ENCODE results near the gene ZC3H12C.
A peak's percentile ranks its signal among the peaks of the same experiment; 100 is the strongest.

Gene ZC3H12C

GRCh38 chr11:110100476-110101240 is 7.5 kb downstream of the ZC3H12C start:
- DNase-seq: no peak

GRCh38 chr11:110106713-110107274 is 13.6 kb downstream of the ZC3H12C start:
- no peak for DNase-seq

GRCh38 chr11:110110854-110111253 is 17.7 kb downstream of the ZC3H12C start:
- no peak for DNase-seq

GRCh38 chr11:110112457-110112856 is 19.3 kb downstream of the ZC3H12C start:
- DNase-seq: no peak

GRCh38 chr11:110113505-110113904 is 20.3 kb downstream of the ZC3H12C start:
- no peak for DNase-seq

- no peak for DNase-seq
Measured at GRCh38 chr11:110113973-110114372, 20.8 kb downstream of the ZC3H12C start.

GRCh38 chr11:110119317-110119716 is 26.1 kb downstream of the ZC3H12C start:
- no peak for DNase-seq

GRCh38 chr11:110121204-110121603 is 28.0 kb downstream of the ZC3H12C start:
- DNase-seq: no peak

- no peak for DNase-seq
Measured at GRCh38 chr11:110123003-110123402, 29.8 kb downstream of the ZC3H12C start.

- no peak for DNase-seq
Measured at GRCh38 chr11:110124605-110125004, 31.4 kb downstream of the ZC3H12C start.

GRCh38 chr11:110125632-110126031 is 32.4 kb downstream of the ZC3H12C start:
- DNase-seq: no peak

- DNase-seq: no peak
Measured at GRCh38 chr11:110126936-110127335, 33.7 kb downstream of the ZC3H12C start.

GRCh38 chr11:110128161-110128560 is 35.0 kb downstream of the ZC3H12C start:
- peak; percentile 53 for DNase-seq

- DNase-seq: peak; percentile 98
Measured at GRCh38 chr11:110130642-110131238, 37.5 kb downstream of the ZC3H12C start.

- peak; percentile 57 for DNase-seq
Measured at GRCh38 chr11:110131386-110132123, 38.4 kb downstream of the ZC3H12C start.

GRCh38 chr11:110133160-110133559 is 40.0 kb downstream of the ZC3H12C start:
- no peak for DNase-seq

GRCh38 chr11:110134110-110134509 is 40.9 kb downstream of the ZC3H12C start:
- peak; percentile 89 for DNase-seq

- no peak for DNase-seq
Measured at GRCh38 chr11:110141812-110142211, 48.6 kb downstream of the ZC3H12C start.

- DNase-seq: no peak
Measured at GRCh38 chr11:110147962-110148709, 54.9 kb downstream of the ZC3H12C start.

- no peak for DNase-seq
Measured at GRCh38 chr11:110148775-110149744, 55.9 kb downstream of the ZC3H12C start.

- no peak for DNase-seq
Measured at GRCh38 chr11:110152199-110152598, 59.0 kb downstream of the ZC3H12C start.

GRCh38 chr11:110153474-110153873 is 60.3 kb downstream of the ZC3H12C start:
- no peak for DNase-seq
